ENCODE measurements around the gene SEMA5A.

DNA sequence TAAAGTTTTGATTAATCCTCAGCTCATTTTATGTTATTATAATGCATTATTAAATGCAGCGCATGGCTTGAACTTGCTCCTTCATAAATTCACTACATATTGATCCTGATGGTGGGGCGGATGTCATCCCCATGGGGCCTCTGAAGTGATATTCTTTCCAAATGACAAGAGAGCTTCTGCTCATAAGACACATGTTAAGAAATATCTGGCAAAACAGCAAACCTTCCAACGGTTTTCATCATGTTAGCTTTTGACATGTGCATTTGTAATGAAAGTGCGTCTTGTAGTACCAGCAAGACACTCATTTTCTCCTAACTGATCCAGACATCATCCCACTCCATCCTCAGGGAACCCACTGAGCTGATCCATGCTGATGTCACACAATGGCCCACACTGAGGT is 45.7 kb downstream of the SEMA5A start:
- TF ChIP-seq GATA2 (IDR thresholded peaks at IDR 0.05; ENCODE audit: low read depth, low read length), result no peak
- no peak for TF ChIP-seq GATA3 (IDR thresholded peaks at IDR 0.05; ENCODE audit: low read depth, low read length)

Data from SH-SY5Y (cell line).